Caco-2 (cell line): ENCODE results near the gene NOL4L. TPM values are rescaled to one million over a fixed set of nuclear protein-coding genes. Genes with fewer than 3 reads are reported as not detected.

Source experiments
- BruUV-seq: library from RNA; stranded (reverse); fragments of 400-500 nt; replicated peaks from 2 replicates; lab custom pipeline; 2021; lab: Mats Ljungman, UMichigan
- CTCF ChIA-PET: fragments of 300-600 bp; sonication (Branson Sonifier 250); formaldehyde crosslinking; loops from one replicate; lab custom pipeline; 2022; ENCODE audit warnings: antibody characterized with exemption; lab: Charles Lee
- POLR2A ChIA-PET: fragments of 300-600 bp; sonication (Branson Sonifier 250); formaldehyde crosslinking; loops from one replicate; lab custom pipeline; 2022; ENCODE audit warnings: antibody characterized with exemption; lab: Charles Lee
- DNase-seq, 2 experiments: peaks; one replicate each; pipeline versions ENCODE4 v3.0.0 to v3.0.0-alpha.2; 2020 to 2022
- H3K27me3 ChIP-seq: replicated peaks from 2 replicates; pipeline ENCODE4 v1.6.0; 2011; ENCODE audit warnings: low read length; ENCODE audit not compliant: control insufficient read depth, insufficient read depth
- H3K36me3 ChIP-seq: 2 replicates; pipeline ENCODE4 v1.5.1; 2011; ENCODE audit warnings: low read length; ENCODE audit not compliant: control insufficient read depth, insufficient read depth
- H3K4me1 ChIP-seq: fragments of 250-450 bp; sonication (Bioruptor Pico); 2 replicates; pipeline ENCODE4 v1.5.1; 2020; ENCODE audit warnings: mild to moderate bottlenecking
- H3K4me3 ChIP-seq: 2 replicates; pipeline ENCODE4 v1.5.1; 2011; ENCODE audit warnings: low read depth, mild to moderate bottlenecking, control low read depth, low read length
- H3K9me3 ChIP-seq: fragments of 250-450 bp; sonication (Bioruptor Pico); 2 replicates; pipeline ENCODE4 v1.5.1; 2020; ENCODE audit warnings: mild to moderate bottlenecking, moderate library complexity
- H3K27ac Mint-ChIP-seq: one replicate; pipeline ENCODE4 v1.8.0; 2022; ENCODE audit warnings: mixed read lengths; ENCODE audit not compliant: unreplicated experiment
- H3K27me3 Mint-ChIP-seq: one replicate; pipeline ENCODE4 v1.8.0; 2022; ENCODE audit warnings: mixed read lengths; ENCODE audit not compliant: insufficient read depth, unreplicated experiment
- H3K36me3 Mint-ChIP-seq: one replicate; pipeline ENCODE4 v1.8.0; 2022; ENCODE audit warnings: mild to moderate bottlenecking, mixed read lengths; ENCODE audit not compliant: insufficient read depth, unreplicated experiment
- H3K4me1 Mint-ChIP-seq: one replicate; pipeline ENCODE4 v1.8.0; 2022; ENCODE audit warnings: low read depth, mixed read lengths; ENCODE audit not compliant: unreplicated experiment
- H3K4me3 Mint-ChIP-seq: one replicate; pipeline ENCODE4 v1.8.0; 2022; ENCODE audit warnings: mild to moderate bottlenecking, moderate library complexity, mixed read lengths; ENCODE audit not compliant: unreplicated experiment
- H3K9me3 Mint-ChIP-seq: one replicate; pipeline ENCODE4 v1.8.0; 2022; ENCODE audit warnings: mixed read lengths; ENCODE audit not compliant: unreplicated experiment
- intact Hi-C: fragments of 100-400 bp; cut with micrococcal nuclease; formaldehyde crosslinking; loops from one replicate; pipeline ENCODE4 v1.10.0; 2022; ENCODE audit not compliant: unreplicated experiment
- total RNA-seq: library from RNA; stranded (reverse); gene quantifications from 2 replicates; pipeline ENCODE4 v1.2.3, GENCODE V29; 2022
- TF ChIP-seq, protein P1 (sequence below), 2 experiments: fragments of 200-600 bp in 1 of 2; IDR thresholded peaks; 1 replicate in 1 of 2; 2 replicates in 1 of 2; pipeline versions ENCODE4 v1.5.1 to v1.8.0; 2011 to 2022; ENCODE audit warnings: antibody characterized with exemption in 1 of 2, control low read depth in 1 of 2, inconsistent platforms in 1 of 2, low read depth in 1 of 2, low read length in 1 of 2, mild to moderate bottlenecking in 1 of 2, moderate library complexity in 1 of 2; ENCODE audit not compliant: insufficient read depth in 1 of 2, severe bottlenecking in 1 of 2, unreplicated experiment in 1 of 2

Gene NOL4L
- total RNA-seq, 1 experiment from 2014 or later, result 80.9 TPM

DNA sequence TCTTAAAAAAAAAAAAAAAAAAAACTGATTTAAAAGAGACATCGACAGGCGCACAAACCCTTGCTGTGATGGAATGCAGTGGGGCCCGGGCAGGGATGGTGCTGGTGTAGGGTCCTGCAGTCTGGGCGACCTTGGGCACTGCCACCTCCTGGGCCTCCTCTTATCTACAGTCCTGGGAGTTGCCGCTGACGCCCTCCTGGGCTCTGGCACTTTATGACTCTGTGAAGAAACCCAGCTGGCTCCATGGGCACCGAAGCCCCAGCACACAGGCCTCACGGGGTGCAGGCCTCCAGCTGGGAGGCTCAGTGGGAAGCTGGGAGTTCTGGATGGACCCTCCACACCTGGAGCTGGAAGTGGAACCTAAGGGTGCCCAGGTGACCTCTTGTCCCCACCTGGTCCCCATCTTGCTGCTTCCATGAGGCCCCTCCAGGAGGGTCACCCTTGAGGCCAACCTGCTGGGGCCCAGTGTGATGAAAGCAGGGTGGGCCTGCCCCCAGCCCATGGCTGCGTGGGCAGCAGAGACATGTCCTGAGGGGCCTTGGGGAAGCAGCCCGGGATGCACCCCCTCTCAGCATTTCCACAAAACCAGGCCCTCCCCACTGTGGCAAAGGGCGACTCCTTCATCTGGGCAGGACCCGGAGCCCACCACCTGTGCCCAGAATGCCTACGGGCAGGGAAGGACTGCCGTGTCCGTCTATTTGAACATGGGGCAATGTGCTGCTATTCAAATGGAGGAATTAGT, 122.1 kb downstream of the NOL4L start:
- Histone ChIP-seq H3K4me1 (no peaks in the 10 kb centered on the region), H3K9me3 (no peaks in the 10 kb centered on the region), H3K36me3 (peaks cover 8% of the 10 kb centered on the region), H3K27me3 (no peaks in the 10 kb centered on the region), H3K4me3 (no peak overlapping the region)
- TF ChIP-seq, protein P1, sequence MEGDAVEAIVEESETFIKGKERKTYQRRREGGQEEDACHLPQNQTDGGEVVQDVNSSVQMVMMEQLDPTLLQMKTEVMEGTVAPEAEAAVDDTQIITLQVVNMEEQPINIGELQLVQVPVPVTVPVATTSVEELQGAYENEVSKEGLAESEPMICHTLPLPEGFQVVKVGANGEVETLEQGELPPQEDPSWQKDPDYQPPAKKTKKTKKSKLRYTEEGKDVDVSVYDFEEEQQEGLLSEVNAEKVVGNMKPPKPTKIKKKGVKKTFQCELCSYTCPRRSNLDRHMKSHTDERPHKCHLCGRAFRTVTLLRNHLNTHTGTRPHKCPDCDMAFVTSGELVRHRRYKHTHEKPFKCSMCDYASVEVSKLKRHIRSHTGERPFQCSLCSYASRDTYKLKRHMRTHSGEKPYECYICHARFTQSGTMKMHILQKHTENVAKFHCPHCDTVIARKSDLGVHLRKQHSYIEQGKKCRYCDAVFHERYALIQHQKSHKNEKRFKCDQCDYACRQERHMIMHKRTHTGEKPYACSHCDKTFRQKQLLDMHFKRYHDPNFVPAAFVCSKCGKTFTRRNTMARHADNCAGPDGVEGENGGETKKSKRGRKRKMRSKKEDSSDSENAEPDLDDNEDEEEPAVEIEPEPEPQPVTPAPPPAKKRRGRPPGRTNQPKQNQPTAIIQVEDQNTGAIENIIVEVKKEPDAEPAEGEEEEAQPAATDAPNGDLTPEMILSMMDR (IDR thresholded peaks at IDR 0.05; ENCODE audit: insufficient read depth in 1 of 2, low read depth in 1 of 2, low read length in 1 of 2, severe bottlenecking in 1 of 2, unreplicated experiment in 1 of 2), result no peak
- H3K9me3 Mint-ChIP-seq, result no peaks in the 10 kb centered on the region
- H3K36me3 Mint-ChIP-seq, result peaks cover 94% of the 10 kb centered on the region
- ChIA-PET POLR2A (no interaction called here), CTCF (no interaction called here)
- intact Hi-C loops, result no loop called here
- no peak for DNase-seq
- no peak overlapping the region for H3K4me3 Mint-ChIP-seq
- BruUV-seq, result no TSS peak
- H3K27ac Mint-ChIP-seq, result no peak overlapping the region
- H3K4me1 Mint-ChIP-seq, result peaks cover 6% of the 10 kb centered on the region
- no peaks in the 10 kb centered on the region for H3K27me3 Mint-ChIP-seq

DNA sequence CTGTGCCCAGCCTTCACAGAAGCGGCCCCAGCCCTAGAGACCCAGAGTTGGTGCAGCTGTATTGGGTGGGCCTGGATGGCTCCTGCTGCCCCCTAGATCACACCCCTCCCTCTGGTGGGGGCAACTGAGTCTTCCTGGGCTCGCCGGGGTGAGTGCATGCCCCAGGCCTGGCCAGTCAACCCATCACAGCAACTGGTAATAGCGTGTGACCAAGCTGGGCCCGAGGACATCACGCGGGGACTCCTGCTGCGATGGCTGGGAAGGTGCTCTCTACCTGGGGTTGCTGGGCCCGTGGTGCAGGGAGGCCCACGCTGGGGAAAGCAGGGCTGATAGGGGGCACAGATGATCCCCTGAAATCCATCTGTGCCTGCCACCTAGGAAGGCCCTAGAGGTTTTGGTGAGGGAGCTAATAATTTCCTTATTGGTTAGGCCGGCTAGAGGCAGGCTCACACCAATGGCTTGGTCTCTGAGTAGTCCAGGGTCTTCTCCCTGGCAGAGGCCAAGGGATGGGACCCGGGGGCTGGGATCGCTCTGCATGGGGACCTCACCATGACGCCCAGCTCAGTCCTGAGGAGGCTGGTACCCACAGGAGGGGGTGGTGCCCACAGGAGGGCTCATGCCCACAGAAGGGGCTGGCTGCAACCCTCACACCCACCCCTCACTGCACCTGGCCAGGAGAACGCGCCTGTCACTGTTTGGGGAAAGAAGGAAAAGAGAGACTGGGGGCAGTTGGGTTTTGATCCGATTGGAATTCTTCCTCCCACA, 123.1 kb downstream of the NOL4L start:
- Mint-ChIP-seq H3K4me3 (no peak overlapping the region), H3K4me1 (peaks cover 6% of the 10 kb centered on the region), H3K27ac (peak overlapping the region; percentile 26), H3K27me3 (no peaks in the 10 kb centered on the region), H3K9me3 (no peaks in the 10 kb centered on the region), H3K36me3 (peaks cover 90% of the 10 kb centered on the region)
- H3K27me3 ChIP-seq, result no peaks in the 10 kb centered on the region
- TF ChIP-seq, protein P1 (IDR thresholded peaks at IDR 0.05; ENCODE audit: insufficient read depth in 1 of 2, low read depth in 1 of 2, low read length in 1 of 2, severe bottlenecking in 1 of 2, unreplicated experiment in 1 of 2), result no peak
- H3K9me3 ChIP-seq, result no peaks in the 10 kb centered on the region
- H3K4me1 ChIP-seq, result no peaks in the 10 kb centered on the region
- CTCF ChIA-PET, result no interaction called here
- POLR2A ChIA-PET, result no interaction called here
- DNase-seq, result no peak
- BruUV-seq, result no TSS peak
- intact Hi-C loops, result no loop called here
- peaks cover 7% of the 10 kb centered on the region for H3K36me3 ChIP-seq
- H3K4me3 ChIP-seq, result no peak overlapping the region

DNA sequence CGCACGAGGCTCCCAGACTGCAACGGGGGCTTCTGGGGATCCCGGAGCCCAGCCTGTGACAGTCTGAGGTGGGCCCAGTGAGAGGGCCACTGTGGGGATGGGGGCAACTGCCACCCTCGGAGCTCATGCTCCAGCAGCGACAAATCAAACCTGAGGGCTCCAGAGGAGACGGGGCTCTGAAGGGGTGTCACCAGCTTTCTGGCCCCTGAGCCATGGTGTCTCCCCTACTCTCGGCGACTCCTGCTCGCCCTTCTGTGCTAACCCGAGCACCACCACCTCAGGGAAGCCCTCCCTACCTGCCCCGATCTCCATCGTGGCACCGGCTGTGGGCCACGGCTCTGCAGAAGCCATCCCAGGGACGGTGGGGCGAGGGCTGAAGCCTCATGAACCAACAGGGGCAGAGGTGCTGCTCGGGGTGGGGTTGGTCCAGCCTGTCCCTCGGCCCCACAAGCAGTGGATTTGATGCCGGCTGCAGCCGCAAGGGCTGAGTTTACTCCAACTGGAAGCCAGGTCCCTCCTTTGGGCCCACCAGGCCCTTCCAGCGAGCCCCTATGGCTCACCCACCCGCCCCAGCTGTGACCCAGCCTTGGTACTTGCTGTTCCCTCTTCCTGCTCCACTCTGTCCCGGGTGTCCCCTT, 124.3 kb downstream of the NOL4L start:
- no peak overlapping the region for H3K4me3 Mint-ChIP-seq
- H3K36me3 Mint-ChIP-seq, result peaks cover 83% of the 10 kb centered on the region
- no peak for DNase-seq
- no peaks in the 10 kb centered on the region for H3K27me3 ChIP-seq
- H3K27me3 Mint-ChIP-seq, result no peaks in the 10 kb centered on the region
- CTCF ChIA-PET, result no interaction called here
- intact Hi-C loops, result no loop called here
- H3K9me3 ChIP-seq, result no peaks in the 10 kb centered on the region
- H3K4me3 ChIP-seq, result no peak overlapping the region
- H3K36me3 ChIP-seq, result peaks cover 6% of the 10 kb centered on the region
- TF ChIP-seq, protein P1 (IDR thresholded peaks at IDR 0.05; ENCODE audit: insufficient read depth in 1 of 2, low read depth in 1 of 2, low read length in 1 of 2, severe bottlenecking in 1 of 2, unreplicated experiment in 1 of 2), result no peak
- no TSS peak for BruUV-seq
- H3K4me1 Mint-ChIP-seq, result peaks cover 6% of the 10 kb centered on the region
- no peaks in the 10 kb centered on the region for H3K9me3 Mint-ChIP-seq
- POLR2A ChIA-PET, result interaction anchor here (0.6 kb wide), 1 partner anchor 103 kb away, joined by 3 read pairs; no protein-coding TSS in a partner anchor
- no peaks in the 10 kb centered on the region for H3K4me1 ChIP-seq
- peak overlapping the region; percentile 26 for H3K27ac Mint-ChIP-seq
